ENCODE measurements around the gene LRRK1. TPM values are rescaled to one million over a fixed set of nuclear protein-coding genes. Genes with fewer than 3 reads are reported as not detected.

LRRK1 gene
- total RNA-seq, 4 donors from 2014 or later: 5.7 to 12.0 (median 10.0) TPM

GRCh38 chr15:101114610-101115009 is 195.5 kb downstream of the LRRK1 start:
- Histone ChIP-seq H3K27ac (no peak overlapping the region), H3K27me3 (no peaks in the 10 kb centered on the region), H3K9me3 (no peaks in the 10 kb centered on the region), H3K4me3 (no peak overlapping the region), H3K36me3 (no peaks in the 10 kb centered on the region), H3K4me1 (peaks cover 0 to 25% (median 9%) of the 10 kb centered on the region in 3 donors)
- TF ChIP-seq POLR2A (IDR thresholded peaks at IDR 0.05) (no peak), CTCF (IDR thresholded peaks at IDR 0.05) (no peak)
- DNase-seq: no peak
- 88 to 93% methylated on average over 2 of the region's 4 CpGs for WGBS, 2 donors
- intact Hi-C loops (cut with DNase I): no loop called here

GRCh38 chr15:101115393-101115785 is 196.2 kb downstream of the LRRK1 start:
- Histone ChIP-seq H3K27ac (peak overlapping the region in 1 of 4 donors; percentile 6), H3K36me3 (no peaks in the 10 kb centered on the region), H3K9me3 (no peaks in the 10 kb centered on the region), H3K4me3 (no peak overlapping the region), H3K27me3 (no peaks in the 10 kb centered on the region), H3K4me1 (peaks cover 0 to 25% (median 9%) of the 10 kb centered on the region in 3 donors)
- intact Hi-C loops (cut with DNase I): no loop called here
- WGBS, 2 donors: 79 to 88% methylated on average over 9 of the region's 9 CpGs
- TF ChIP-seq POLR2A (IDR thresholded peaks at IDR 0.05) (no peak), CTCF (IDR thresholded peaks at IDR 0.05) (no peak)
- no peak for DNase-seq

GRCh38 chr15:101115786-101116680 is 196.9 kb downstream of the LRRK1 start:
- no peaks in the 10 kb centered on the region for H3K27me3 ChIP-seq
- H3K4me1 ChIP-seq: peaks cover 0 to 30% (median 11%) of the 10 kb centered on the region in 3 donors
- H3K36me3 ChIP-seq: no peaks in the 10 kb centered on the region
- no peaks in the 10 kb centered on the region for H3K9me3 ChIP-seq
- TF ChIP-seq POLR2A (IDR thresholded peaks at IDR 0.05) (no peak), CTCF (IDR thresholded peaks at IDR 0.05) (no peak)
- intact Hi-C loops (cut with DNase I): no loop called here
- 70 to 73% methylated on average over 10 to 15 of the region's 17 CpGs for WGBS, 2 donors
- peak overlapping the region in 2 of 4 donors; percentile 6 to 18 for H3K27ac ChIP-seq
- no peak overlapping the region for H3K4me3 ChIP-seq
- DNase-seq: no peak

- intact Hi-C loops (cut with DNase I): no loop called here
- Histone ChIP-seq H3K4me1 (peaks cover under 1 to 36% (median 17%) of the 10 kb centered on the region in 3 donors), H3K27me3 (no peaks in the 10 kb centered on the region), H3K9me3 (no peaks in the 10 kb centered on the region), H3K27ac (peak overlapping the region in 1 of 4 donors; percentile 6), H3K36me3 (no peaks in the 10 kb centered on the region), H3K4me3 (no peak overlapping the region)
- WGBS, 2 donors: 83 to 100% methylated on average over 1 of the region's 1 CpG
- TF ChIP-seq CTCF (IDR thresholded peaks at IDR 0.05) (no peak), POLR2A (IDR thresholded peaks at IDR 0.05) (no peak)
- no peak for DNase-seq
Observed at GRCh38 chr15:101116681-101116976, 197.5 kb downstream of the LRRK1 start.

GRCh38 chr15:101118116-101118515 is 199.0 kb downstream of the LRRK1 start:
- no peak overlapping the region for H3K4me3 ChIP-seq
- DNase-seq: no peak
- no peak overlapping the region for H3K27ac ChIP-seq
- H3K4me1 ChIP-seq: peaks cover 8 to 34% (median 15%) of the 10 kb centered on the region in 3 donors
- H3K9me3 ChIP-seq: no peaks in the 10 kb centered on the region
- 89 to 96% methylated on average over 7 to 9 of the region's 9 CpGs for WGBS, 2 donors
- no peaks in the 10 kb centered on the region for H3K27me3 ChIP-seq
- no peak for TF ChIP-seq POLR2A (IDR thresholded peaks at IDR 0.05)
- no peak for TF ChIP-seq CTCF (IDR thresholded peaks at IDR 0.05)
- intact Hi-C loops (cut with DNase I): no loop called here
- no peaks in the 10 kb centered on the region for H3K36me3 ChIP-seq

Data from esophagus squamous epithelium (tissue), 5 donors.